DMS114 treated with DMSO at 0.1 percent for 48 hours (cell line): ENCODE measurements around the gene CCDC196.

Experiments used
- DNase-seq: peaks from one replicate; lab custom pipeline; 2025; ENCODE audit not compliant: unreplicated experiment; lab: John Stamatoyannopoulos, UW

Gene CCDC196

GRCh38 chr14:66485910-66486421 lies at the start of gene CCDC196:
CCDC196 (plus strand) TSS chr14:66486371; CDS start chr14:66486503, 132 bp downstream.
- no peak for DNase-seq

GRCh38 chr14:66440801-66441200 lies 45.4 kb upstream of the CCDC196 start:
- no peak for DNase-seq

- DNase-seq: no peak
Observed at GRCh38 chr14:66442953-66443571, 43.1 kb upstream of the CCDC196 start.

GRCh38 chr14:66443785-66444184 lies 42.4 kb upstream of the CCDC196 start:
- no peak for DNase-seq

- no peak for DNase-seq
Observed at GRCh38 chr14:66444271-66444927, 41.8 kb upstream of the CCDC196 start.

GRCh38 chr14:66445936-66446335 lies 40.2 kb upstream of the CCDC196 start:
- DNase-seq: no peak

- no peak for DNase-seq
Observed at GRCh38 chr14:66453469-66453868, 32.7 kb upstream of the CCDC196 start.

GRCh38 chr14:66459603-66460002 lies 26.6 kb upstream of the CCDC196 start:
- DNase-seq: no peak

GRCh38 chr14:66464261-66464660 lies 21.9 kb upstream of the CCDC196 start:
- DNase-seq: no peak

GRCh38 chr14:66468778-66469367 lies 17.3 kb upstream of the CCDC196 start:
- DNase-seq: no peak

- DNase-seq: no peak
Observed at GRCh38 chr14:66471584-66471983, 14.6 kb upstream of the CCDC196 start.

GRCh38 chr14:66472251-66472650 lies 13.9 kb upstream of the CCDC196 start:
- no peak for DNase-seq

GRCh38 chr14:66473223-66473622 lies 12.9 kb upstream of the CCDC196 start:
- no peak for DNase-seq

GRCh38 chr14:66476964-66477363 lies 9.2 kb upstream of the CCDC196 start:
- no peak for DNase-seq

- no peak for DNase-seq
Observed at GRCh38 chr14:66477567-66477966, 8.6 kb upstream of the CCDC196 start.

GRCh38 chr14:66482873-66483272 lies 3.3 kb upstream of the CCDC196 start:
- no peak for DNase-seq

- no peak for DNase-seq
Observed at GRCh38 chr14:66483322-66483721, 2.8 kb upstream of the CCDC196 start.

GRCh38 chr14:66485029-66485428 lies 1.1 kb upstream of the CCDC196 start:
- no peak for DNase-seq

GRCh38 chr14:66487164-66487563 lies 993 bp downstream of the CCDC196 start:
- DNase-seq: no peak

- no peak for DNase-seq
Observed at GRCh38 chr14:66490143-66491111, 4.3 kb downstream of the CCDC196 start.

- no peak for DNase-seq
Observed at GRCh38 chr14:66493750-66494149, 7.6 kb downstream of the CCDC196 start.
